GM18868 (cell line): ENCODE data around the gene P2RY6.

Experiments used
- ATAC-seq: cut with Tn5 transposase; IDR thresholded peaks from one replicate; pipeline ENCODE4 v1.9.1; 2021; ENCODE audit warnings: mild to moderate bottlenecking, moderate library complexity; ENCODE audit not compliant: unreplicated experiment

The P2RY6 gene

DNA sequence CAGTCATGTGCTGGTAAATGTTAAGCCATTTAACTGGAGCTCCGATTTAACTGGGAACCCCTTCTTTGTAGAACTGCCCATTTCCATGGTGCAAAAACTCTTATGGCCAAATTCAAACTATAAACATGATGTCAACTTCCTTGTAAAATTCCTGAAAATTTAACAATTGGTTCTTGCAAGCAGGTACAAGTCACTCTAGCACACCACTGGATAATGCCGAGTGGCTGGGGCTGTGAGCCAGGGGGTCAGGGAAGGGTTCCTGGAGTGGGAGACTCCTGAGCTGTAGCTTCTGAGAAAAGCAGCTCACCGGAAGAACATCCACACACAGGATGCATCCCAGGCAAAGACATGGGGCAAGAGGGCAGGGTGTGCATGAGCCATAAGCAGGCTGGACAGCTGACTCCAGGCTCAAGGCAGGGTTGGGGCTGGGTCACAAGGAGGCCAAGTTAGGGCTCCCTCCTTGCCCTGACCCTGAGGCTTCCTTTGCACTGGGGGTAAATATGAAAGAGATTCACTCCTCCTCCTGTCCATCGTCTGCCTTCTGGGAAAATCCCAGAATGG lies 35.9 kb upstream of the P2RY6 start:
- no peak for ATAC-seq

DNA sequence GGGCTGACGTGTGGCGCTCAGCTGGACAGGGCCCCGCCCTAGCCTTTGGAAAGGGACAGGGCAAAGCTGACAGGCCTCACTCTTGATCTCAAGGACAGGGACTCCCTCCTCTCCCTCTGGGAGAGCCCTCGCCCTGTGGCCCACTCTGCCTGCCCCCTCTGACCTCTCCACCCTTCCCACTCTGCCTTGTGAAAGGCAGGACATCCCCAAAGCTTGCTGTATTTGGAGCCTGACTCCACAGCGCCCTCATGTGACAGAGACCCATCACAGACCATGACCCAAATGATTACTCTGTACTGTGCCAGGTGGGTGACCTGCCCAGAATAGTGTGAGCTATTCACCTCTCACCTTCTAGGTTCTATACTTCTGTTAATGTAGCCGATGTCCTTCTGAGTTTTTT lies 35.3 kb upstream of the P2RY6 start:
- ATAC-seq = no peak

DNA sequence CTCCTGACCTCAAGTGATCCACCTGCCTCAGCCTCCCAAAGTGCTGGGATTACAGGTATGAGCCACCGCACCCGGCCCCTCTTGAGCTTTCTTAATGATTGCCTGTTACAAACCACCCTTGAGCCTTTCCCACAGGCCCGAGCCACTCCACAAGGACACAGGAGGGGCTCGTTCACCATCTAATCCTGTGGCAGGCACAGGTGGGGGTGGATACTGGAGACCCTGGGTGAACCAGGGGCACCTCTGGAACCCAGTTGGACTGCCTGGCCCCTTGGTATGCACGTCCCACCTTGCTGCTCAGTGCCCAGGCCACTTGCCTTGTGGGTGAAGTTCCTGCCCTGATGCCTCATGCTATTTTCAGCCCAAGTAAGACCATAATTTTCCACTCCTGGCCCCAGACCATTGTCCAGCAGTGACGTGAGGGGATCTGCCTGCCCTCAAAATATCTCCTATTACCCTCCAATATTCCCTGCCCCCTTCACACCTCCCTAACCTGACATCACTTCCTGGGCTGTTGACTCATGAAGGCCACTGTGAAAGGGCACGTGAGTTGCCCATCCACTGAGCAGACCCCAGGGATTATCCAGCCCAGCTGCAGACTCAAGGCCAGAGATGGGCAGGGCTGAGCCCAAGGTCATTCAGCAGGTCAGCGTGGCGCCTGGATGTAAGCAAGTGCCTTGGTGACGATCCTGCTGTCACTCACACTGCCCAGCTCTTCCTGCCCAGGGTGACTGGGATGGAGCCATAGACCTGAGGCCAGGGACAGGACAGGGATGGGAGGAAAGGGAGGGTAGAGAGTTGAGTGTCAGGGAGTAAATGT lies 34.5 kb upstream of the P2RY6 start:
- ATAC-seq = no peak

DNA sequence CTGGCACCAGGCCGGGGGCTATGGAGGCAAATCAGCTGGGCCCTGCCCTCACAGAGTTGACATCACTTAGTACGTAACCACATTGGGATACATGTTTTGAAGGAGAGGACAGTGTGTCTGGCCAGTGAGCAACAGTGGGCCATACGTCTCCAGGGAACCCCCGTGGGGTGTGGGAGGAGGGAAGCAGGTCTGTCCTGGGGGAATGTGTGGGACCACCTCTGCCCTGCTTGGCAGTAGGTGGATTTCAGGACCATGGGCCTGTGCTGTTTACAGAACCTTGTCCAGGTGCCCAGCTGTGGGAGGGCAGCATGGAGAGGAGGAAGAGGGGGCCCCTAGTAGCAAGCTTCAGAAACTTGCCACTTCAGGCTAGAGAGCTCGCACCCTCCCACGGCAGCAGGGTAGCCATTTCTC lies 33.0 kb upstream of the P2RY6 start:
- ATAC-seq = no peak

DNA sequence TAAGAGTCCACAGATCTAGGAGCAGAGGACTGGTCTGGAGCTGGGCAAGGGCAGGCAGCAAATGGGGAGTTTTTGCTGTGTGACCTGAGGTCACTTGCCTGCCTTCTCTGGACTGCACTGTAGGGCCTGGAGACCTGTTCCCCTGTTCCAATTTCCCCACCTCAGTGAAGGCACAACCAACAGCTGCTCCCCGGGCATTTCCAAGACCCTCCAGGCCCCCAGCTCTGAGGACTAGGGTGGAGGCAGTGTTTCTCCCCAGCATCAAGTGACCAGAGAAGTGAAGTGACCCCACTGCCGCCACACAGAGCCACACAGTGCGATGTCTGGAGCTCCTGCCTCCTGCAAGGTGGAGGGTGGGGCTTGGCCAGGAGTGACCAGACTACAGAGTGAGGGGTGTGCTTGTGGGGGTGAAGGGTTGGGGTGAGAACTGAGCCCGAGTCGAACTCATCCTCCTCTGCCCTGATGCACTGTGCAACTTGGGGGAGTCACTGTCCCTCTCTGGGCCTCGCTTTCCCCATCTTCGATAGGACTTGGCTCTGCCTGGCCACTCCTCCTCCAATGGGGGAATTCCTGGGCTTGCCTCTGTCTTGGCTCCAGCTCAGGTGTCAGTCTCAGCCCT lies 32.5 kb upstream of the P2RY6 start:
- no peak for ATAC-seq

DNA sequence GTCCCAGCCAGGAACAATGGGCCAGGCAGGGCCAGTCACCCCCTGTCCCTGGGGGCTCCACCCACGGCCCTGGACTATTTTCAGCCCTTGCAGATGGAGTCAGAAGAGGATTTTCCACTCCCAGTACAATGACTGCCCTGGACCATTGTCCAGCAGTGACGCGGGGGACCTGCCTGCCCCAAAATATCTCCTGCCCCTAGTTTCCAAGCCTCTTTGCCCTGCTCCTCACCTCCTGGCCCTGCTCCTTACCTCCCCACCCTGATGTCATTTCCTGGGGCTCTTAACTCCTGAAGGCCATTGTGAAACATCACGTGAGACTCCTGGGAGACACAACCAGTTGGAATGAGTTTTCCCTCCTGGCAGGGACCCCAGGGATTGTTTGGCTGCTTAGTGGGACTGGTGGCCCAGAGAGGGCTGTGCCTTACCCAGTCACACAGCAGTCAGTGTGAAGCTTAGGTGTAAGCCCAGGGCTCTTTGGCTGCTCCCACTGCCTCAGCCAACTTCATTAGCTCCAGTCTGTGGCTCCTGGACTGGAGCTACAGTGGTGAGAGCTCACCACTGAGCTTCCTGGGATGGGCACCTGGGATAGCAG lies 31.9 kb upstream of the P2RY6 start:
- ATAC-seq = no peak

DNA sequence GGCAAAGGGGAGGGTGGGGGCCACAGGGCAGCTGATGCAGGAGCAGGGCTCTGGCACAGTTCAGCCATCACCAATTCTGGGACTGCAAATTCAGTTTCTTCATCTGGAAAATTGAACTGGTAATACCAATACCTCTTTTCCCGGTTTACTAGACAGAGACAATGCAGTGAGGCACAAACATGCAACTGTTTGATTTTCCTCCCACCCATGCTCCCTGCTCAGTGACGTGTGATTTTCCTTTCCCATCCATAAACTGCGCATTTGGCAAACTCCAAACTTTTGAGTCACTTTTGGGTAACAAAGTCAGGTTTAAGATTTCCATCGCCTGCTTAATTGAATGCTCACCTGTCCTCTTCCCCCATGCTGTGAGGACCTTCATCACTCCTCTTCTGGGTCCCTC lies 30.8 kb upstream of the P2RY6 start:
- no peak for ATAC-seq

DNA sequence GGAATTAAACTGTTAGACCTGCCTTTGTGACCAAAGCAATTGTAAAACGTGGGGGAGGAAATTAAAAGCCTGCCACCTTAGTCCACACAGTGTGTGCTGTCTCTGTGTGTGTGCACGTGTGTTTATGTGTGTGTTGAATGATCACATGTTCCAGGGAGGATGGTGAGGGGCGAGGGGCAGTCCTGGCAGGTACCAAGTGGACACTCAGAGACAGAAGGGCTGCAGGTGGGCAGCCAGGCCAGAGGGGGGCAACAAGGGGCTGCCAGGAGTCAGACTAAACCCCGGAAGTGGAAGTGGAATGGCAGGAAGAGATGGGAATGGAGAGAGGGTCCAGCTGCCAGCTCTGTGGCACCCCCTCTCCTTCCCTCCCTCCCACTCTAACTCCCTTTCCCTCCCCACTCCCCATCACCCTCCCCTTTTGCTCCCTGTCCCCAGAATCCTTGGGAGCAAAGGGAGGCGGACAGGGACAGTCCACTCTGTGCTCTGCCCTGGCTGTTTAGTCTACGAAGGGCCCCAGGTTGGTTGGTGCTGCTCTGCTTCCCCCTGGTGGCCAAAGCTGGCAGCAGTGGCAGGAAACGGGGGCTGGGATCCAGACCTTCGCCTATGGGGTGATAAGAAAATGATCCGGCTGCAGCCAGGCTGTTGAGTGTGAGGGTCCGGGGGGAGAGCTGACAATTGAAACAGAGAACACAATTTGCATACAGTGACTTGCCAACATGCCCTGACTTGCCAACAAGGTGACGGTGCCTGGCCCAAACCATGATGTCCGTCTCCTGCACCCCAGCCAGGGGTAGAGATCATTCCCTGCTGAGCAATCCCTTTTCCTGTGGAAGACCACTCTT lies 29.7 kb upstream of the P2RY6 start:
- ATAC-seq = peak; percentile 75

DNA sequence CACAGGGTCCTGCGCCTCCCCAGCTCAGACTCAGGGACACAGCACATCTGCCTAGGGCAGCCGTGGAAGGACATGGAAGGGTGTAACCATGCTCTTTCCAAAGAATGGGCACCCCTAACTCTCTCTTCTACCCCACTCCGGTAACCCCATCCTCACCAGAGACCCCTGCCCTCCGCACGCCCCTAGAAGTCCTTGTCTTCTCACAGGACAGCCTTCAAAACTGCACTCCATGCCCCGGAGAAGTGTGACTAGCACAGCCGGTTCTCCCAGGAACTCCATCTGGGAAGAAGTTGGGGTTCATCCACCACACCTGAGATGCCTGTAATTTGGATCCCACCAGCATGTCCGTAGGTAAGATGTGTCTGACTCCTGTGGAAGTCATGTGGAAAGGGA lies 29.0 kb upstream of the P2RY6 start:
- no peak for ATAC-seq

DNA sequence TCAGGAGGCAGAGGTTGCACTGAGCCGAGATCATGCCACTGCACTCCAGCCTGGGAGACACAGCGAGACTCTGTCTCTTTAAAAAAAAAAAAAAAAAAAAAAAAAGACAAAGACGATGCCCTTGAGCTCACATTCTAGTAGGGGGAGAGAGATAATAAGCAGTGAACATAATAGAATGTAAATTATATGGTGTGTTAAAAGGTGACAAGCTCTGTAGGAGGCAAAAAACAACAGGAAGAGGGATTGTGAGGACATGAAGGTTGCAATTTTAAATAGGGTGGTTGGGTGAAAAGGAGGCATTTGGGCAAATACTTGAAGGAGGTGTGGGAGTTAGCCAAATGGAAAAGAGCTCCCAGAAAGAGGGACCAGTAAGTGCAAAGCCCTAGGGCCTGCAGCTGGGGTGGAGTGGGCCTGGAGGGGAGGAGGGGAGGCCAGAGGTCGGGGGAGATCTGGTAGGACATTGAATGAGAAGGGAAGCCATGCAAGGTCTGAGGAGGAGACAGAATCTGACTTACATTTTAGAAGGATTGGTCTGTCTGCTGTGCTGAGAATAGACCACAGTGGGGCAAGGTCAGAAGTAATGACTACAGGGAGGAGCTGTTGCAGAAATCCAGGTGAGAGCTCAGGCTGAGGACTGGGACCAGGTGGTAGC lies 27.4 kb upstream of the P2RY6 start:
- ATAC-seq = no peak

DNA sequence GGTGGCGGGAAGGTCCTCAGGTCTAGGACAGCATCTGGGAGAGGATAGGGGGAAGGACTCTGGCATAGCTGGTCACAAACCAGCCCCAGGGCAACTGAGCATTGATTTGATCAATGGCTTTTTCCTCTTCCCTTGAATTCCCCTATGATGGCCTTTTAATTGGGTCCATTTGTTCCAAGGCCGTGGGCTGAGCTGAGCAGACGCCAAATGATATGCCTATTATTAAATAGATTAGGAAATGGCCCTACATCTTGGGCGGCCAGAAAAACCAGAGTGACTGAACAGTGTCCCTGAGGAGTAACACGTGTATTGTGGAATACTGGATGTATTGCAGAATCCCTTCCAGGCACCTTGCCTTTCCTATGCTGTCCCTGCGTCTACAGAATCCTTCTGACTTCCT lies 26.7 kb upstream of the P2RY6 start:
- no peak for ATAC-seq

DNA sequence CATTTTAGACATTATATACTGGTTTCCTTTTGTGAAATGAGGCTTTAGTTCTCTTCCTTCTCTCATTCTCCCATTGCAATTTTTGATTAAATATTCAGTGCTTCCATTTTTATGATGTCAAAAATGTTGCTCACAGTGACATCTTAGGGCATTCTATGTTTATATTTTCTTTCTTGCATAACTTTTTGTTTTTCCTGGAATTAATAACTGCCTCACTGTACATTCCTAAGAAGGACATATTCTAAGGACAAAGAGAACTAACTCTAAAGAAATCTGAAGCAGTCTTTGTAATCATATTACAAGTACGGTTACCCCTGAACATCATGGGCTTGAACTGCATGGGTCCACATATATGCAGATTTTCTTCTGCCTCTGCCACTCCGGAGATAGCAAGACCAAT lies 25.8 kb upstream of the P2RY6 start:
- ATAC-seq = no peak

DNA sequence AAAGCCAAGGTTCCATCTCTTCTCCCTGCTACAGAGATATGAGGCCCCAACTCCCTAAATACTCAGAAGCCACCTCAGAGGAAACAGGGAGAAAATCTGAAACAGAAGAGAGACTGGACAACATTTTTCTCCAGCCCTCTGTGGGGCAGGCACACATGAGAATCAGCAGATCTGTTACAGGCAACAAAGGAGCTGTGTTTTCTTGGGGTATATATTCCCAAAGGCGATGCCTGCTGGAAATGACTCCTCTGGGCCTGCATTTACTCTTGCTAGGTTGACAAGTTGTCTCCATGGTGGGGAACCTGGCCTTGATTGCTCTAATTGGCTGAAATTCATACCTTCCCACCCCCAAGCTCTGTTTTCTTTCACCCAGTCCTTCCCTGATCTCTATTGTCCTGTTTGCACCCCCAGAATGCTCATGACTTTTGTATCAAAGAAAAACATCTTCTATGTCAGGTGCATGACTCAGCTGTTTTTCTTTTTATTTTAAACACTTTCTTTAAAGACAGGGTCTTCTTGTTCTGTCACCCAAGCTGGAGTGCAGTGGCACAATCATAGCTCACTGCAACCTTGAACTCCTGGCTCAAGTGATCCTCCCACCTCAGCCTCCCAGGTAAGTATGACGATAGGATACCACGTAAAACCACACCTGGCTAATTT lies 23.5 kb upstream of the P2RY6 start:
- no peak for ATAC-seq

DNA sequence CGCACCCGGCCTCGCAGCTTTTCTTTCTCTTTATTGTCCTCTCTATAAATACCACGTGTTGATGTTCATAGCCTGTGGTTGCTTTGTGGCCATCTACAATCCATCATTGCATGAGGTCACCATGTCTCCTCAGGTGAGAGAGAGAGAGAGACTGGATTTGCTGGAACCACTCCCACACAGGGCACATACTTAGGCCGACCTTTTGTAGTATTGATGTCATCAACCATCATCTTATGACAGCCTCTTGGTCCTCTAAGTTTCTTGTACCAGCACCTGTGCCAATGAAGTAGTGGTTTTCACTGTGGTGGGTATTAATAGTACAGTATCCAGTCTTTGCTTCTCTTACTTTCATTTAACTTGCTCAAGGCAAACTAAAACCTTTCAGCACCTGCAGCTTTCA lies 22.8 kb upstream of the P2RY6 start:
- ATAC-seq = no peak

DNA sequence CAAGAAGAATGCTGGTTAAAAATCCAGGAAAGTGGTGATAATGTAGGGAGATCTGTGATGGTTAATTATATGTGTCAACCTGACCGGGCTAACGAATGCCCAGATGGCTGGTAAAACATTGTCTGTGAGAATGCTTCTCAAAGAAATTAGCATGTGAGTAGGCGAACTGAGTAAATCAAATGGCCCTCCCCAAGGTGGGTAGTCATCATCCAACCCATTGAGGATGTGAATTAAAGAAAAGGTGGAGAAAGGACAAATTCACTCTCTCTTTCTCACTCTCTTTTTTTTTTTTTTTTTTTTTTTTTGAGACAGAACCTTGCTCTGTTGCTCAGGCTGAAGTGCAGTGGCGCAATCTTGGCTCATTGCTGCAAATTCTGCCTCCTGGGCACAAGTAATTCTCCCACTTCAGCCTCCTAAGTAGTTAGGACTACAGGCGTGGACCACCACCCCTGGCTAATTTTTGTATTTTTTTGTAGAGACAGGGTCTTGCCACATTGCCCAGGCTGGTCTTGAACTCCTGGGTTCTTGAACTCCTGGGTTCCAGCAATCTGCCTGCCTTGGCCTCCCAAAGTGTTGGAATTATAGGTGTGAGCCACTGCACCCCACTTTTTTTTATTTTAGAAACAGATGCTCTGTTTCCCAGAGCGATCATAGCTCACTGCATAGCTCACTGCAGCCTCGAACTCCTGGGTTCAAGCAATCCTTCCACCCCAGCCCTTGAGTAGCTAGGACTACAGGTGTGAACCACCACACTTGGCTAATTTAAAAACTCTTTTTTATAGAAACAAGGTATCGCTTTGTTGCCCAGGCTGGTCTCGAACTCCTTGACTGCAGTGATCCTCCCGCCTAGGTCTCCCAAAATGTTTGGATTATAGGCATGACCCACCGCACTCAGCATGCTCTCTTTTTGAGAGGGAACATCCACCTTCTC lies 22.0 kb upstream of the P2RY6 start:
- ATAC-seq = no peak

DNA sequence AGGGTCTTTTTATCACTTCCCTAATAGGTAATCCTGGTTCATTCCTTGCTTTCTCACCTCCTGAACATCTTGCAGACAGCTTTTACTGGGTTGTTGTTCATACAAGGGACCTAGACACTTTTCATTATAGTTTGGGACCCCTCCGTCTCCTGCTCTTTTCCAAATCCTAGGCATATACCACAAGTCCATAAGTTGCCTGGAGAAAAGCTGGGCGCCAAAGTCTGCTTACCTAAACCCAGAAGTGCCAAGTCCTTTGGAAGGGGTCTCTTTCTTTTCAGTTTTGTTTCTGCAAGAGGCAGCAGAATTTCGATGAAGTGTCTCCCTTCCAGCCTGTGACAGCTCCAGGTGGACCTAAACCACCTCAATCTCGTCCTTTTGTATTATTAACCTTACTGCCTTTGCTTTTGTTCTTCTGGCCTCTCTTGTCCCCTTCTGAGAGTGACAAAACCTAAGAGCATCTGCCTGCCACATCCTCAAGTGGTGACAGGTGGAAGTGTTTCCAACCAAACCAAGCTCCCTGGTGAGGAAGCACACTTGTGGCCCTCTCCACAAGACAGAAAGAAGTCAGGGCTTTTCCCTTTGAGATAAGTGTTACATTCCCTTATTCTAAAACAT lies 19.5 kb upstream of the P2RY6 start:
- no peak for ATAC-seq

DNA sequence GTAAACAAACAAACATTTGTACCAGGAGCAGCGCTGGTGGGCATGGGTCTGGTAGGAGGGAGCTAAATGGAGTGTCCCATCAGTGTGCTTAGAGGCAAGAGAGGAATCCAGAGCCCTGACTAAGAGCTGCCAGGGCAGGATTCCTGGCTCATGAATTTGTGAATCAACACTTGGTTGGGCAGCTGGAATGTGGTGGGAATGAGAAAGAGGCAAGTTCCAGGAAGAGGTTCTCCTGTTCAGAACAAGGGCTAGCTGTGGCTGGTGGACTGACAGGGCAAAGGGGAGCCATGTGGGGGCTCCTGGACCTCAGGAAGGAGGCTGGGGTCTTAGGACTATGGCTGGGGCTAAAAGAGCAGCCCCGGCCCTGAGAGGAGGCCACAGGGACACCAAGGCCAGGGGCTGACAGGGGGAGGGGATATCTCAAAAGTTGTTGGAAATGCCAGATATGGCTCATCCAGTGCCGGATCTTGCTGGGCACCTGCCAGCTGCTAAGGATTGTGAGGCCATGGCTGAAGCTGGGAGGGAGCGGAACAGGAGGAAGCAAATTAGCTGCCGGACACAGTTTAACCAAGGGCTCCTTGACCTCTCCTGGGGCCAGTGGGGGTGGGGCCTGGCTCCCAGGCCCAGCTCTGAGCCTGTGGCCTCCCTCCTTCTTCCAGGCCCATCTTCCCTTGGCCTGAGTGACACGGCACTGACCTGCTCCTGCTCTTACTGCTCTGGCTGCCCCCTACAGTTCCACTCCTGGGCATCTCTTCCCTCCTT lies 14.6 kb upstream of the P2RY6 start:
- no peak for ATAC-seq
